ENCODE results near the gene GMDS.

GMDS gene

GRCh38 chr6:1592852-1593251 lies 652.6 kb downstream of the GMDS start:
- no peak for ATAC-seq
- TF ChIP-seq PATZ1 (CRISPR knock-in tag; IDR thresholded peaks at IDR 0.05; ENCODE audit: borderline replicate concordance) (no peak), CSRNP3 (CRISPR knock-in tag; IDR thresholded peaks at IDR 0.05) (no peak), ZC3H10 (CRISPR knock-in tag; IDR thresholded peaks at IDR 0.05) (no peak), ZFP3 (CRISPR knock-in tag; IDR thresholded peaks at IDR 0.05) (no peak), PPARA (CRISPR knock-in tag; IDR thresholded peaks at IDR 0.05; ENCODE audit: borderline replicate concordance) (no peak), TSHZ2 (CRISPR knock-in tag; IDR thresholded peaks at IDR 0.05) (no peak), CSDC2 (CRISPR knock-in tag; IDR thresholded peaks at IDR 0.05) (no peak)

- TF ChIP-seq ZNF565 (CRISPR knock-in tag; conservative IDR thresholded peaks at IDR 0.05; ENCODE audit: low read depth) = no peak
- TF ChIP-seq ZNF70 (CRISPR knock-in tag; IDR thresholded peaks at IDR 0.05) = no peak
- TF ChIP-seq TCF4 (CRISPR knock-in tag; IDR thresholded peaks at IDR 0.05; ENCODE audit: borderline replicate concordance) = no peak
- no peak for TF ChIP-seq TSHZ2 (CRISPR knock-in tag; IDR thresholded peaks at IDR 0.05)
- TF ChIP-seq ZC3H10 (CRISPR knock-in tag; IDR thresholded peaks at IDR 0.05) = no peak
- no peak for ATAC-seq
Measured at GRCh38 chr6:1591926-1592325, 653.5 kb downstream of the GMDS start.

GRCh38 chr6:1591243-1591642 lies 654.2 kb downstream of the GMDS start:
- TF ChIP-seq OSR1 (CRISPR knock-in tag; IDR thresholded peaks at IDR 0.05) = no peak
- TF ChIP-seq TCF4 (CRISPR knock-in tag; IDR thresholded peaks at IDR 0.05; ENCODE audit: borderline replicate concordance) = no peak
- TF ChIP-seq ZNF8 (CRISPR knock-in tag; IDR thresholded peaks at IDR 0.05) = no peak
- no peak for TF ChIP-seq POU6F1 (CRISPR knock-in tag; IDR thresholded peaks at IDR 0.05; ENCODE audit: borderline replicate concordance, low read depth)
- TF ChIP-seq BACH2 (CRISPR knock-in tag; IDR thresholded peaks at IDR 0.05; ENCODE audit: borderline replicate concordance) = no peak
- TF ChIP-seq CSDC2 (CRISPR knock-in tag; IDR thresholded peaks at IDR 0.05) = no peak
- no peak for TF ChIP-seq PATZ1 (CRISPR knock-in tag; IDR thresholded peaks at IDR 0.05; ENCODE audit: borderline replicate concordance)
- no peak for TF ChIP-seq ESRRG (CRISPR knock-in tag; IDR thresholded peaks at IDR 0.05)
- TF ChIP-seq ZFP30 (CRISPR knock-in tag; IDR thresholded peaks at IDR 0.05) = no peak
- no peak for TF ChIP-seq CREB5 (CRISPR knock-in tag; IDR thresholded peaks at IDR 0.05; ENCODE audit: low read depth)
- no peak for TF ChIP-seq RARB (CRISPR knock-in tag; IDR thresholded peaks at IDR 0.05)
- no peak for TF ChIP-seq CSRNP3 (CRISPR knock-in tag; IDR thresholded peaks at IDR 0.05)
- no peak for TF ChIP-seq ZNF565 (CRISPR knock-in tag; conservative IDR thresholded peaks at IDR 0.05; ENCODE audit: low read depth)
- no peak for TF ChIP-seq ISL1 (CRISPR knock-in tag; IDR thresholded peaks at IDR 0.05)
- no peak for TF ChIP-seq TOX (CRISPR knock-in tag; IDR thresholded peaks at IDR 0.05; ENCODE audit: borderline replicate concordance)
- ATAC-seq = no peak

All from SK-N-SH treated with all-trans-retinoic acid at 6 μM for 48 hours (cell line).